Measurements from ENCODE around the gene IL17RE.
"Not testable (repeated sequence)": the region's sequence is repeated elsewhere in the genome, so short reads cannot be mapped to it uniquely, and the experiment has no call there.

DNA sequence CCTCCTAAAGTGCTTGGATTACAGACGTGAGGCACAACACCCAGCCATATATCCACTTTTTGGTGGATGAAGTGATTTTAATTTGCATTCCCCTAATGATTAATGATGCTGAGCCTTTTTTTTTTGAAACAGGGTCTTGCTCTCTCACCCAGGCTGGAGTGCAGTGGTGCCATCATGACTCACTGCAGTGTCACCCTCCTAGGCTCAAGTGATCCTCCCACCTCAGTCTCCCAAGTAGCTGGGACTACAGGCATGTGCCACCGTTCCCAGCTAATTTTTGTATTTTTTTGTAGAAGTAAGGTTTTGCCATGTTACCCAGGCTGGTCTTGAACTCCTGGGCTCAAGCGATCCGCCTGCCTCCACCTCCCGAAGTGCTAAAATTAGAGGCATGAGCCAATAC is 30.6 kb upstream of the IL17RE start:
- TF ChIP-seq, protein P1, sequence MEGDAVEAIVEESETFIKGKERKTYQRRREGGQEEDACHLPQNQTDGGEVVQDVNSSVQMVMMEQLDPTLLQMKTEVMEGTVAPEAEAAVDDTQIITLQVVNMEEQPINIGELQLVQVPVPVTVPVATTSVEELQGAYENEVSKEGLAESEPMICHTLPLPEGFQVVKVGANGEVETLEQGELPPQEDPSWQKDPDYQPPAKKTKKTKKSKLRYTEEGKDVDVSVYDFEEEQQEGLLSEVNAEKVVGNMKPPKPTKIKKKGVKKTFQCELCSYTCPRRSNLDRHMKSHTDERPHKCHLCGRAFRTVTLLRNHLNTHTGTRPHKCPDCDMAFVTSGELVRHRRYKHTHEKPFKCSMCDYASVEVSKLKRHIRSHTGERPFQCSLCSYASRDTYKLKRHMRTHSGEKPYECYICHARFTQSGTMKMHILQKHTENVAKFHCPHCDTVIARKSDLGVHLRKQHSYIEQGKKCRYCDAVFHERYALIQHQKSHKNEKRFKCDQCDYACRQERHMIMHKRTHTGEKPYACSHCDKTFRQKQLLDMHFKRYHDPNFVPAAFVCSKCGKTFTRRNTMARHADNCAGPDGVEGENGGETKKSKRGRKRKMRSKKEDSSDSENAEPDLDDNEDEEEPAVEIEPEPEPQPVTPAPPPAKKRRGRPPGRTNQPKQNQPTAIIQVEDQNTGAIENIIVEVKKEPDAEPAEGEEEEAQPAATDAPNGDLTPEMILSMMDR (conservative IDR thresholded peaks at IDR 0.05; ENCODE audit: low read depth, low read length): not testable (repeated sequence)
- TF ChIP-seq EZH2 (IDR thresholded peaks at IDR 0.05; ENCODE audit: borderline replicate concordance, low read depth, low read length, poor library complexity, severe bottlenecking): not testable (repeated sequence)
